HG03354 (cell line): ENCODE results near the gene TPCN1.

Source experiments
- ATAC-seq: cut with Tn5 transposase; IDR thresholded peaks from one replicate; pipeline ENCODE4 v1.9.1; 2021; ENCODE audit warnings: mild to moderate bottlenecking; ENCODE audit not compliant: unreplicated experiment, poor library complexity, severe bottlenecking

The TPCN1 gene

DNA sequence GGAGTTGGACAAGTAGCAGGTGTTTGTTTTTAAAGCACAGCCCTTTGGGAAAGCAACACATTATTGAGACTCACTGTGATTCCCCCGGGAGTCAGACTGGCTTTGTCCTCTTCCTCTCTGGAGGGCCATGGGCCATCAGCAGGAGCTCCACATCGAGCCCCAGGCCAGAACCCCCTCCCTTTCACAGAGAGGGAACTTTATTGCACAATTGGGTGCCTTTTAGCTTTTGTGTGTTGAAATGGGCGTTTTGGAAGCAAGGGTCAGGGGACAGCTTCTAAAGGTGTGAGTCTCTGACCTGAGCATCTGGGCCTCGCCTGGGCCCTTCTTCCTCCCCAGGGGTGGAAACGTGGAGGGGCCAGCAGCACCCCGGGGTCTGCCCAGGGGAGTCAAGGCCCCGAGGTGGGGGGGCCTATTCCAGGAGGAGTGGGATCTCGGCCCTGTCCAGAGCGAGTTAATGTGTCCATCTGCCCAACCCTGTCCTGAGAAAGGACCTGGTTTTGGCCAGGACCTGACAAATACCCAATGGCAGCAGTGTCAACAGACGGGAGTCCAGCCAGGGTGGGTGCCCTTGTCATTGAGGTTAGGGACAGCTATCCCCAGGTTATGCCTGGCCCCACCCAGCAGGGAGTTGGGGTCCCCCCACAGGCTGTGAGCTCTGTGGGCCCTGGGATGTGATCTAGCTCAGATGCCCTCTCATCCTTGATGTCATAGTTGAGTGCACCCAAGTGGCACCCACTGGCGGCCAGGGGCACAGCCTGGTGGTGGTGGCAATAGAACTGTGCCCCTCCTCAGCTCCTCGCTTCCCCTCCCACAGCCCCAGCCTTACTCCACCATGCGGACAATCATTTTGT, 76.6 kb downstream of the TPCN1 start:
- ATAC-seq: no peak

DNA sequence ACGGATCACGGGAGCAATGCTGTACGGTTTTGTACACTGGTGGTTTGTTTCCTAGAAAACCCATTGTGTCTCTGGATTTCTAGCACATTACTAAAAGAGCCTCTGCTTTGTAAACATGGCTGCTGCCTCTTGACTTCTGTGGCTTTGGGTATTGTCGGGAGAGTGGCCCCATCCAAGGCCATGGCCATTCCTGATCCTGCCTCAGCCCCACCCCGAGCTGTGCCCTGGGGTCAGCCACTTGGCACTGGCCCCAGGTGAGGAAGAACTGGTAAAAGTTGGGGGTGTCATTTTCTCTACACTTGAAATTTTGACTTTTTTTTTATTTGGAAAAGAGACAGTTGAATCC, 77.2 kb downstream of the TPCN1 start:
- no peak for ATAC-seq

DNA sequence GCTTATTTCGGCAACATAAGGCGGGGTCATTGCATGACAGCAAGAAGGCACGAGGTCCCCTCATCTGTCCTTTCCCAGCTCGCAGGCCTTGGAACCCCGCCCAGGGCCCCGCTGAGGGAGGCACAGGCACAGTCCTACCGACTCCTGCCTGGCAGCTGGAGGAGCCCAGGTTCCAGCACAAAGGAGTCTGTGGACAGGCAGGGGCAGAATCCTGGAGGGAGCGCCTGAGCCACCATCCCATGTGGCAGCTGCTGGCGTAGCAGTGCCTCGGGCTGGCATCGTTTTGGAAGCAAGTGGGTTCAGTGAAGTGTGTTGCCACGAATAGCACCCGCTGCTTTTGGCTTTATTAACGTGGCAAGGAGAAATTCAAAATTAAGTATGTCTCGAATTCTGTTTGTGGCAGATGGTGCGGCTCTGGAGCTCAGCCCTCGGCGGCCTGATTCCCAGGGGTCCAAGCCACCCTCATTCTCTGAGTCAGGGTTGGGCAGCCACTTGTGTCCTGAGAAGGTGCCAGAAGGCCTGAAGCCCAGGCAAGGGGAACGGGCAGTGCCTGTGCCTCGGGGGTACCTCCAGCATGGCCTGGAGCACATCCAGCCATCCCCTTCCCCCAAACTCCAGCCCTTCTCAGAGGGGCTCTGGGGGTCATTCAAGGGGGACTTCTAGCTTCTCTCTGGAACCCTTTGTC, 77.7 kb downstream of the TPCN1 start:
- ATAC-seq: no peak

DNA sequence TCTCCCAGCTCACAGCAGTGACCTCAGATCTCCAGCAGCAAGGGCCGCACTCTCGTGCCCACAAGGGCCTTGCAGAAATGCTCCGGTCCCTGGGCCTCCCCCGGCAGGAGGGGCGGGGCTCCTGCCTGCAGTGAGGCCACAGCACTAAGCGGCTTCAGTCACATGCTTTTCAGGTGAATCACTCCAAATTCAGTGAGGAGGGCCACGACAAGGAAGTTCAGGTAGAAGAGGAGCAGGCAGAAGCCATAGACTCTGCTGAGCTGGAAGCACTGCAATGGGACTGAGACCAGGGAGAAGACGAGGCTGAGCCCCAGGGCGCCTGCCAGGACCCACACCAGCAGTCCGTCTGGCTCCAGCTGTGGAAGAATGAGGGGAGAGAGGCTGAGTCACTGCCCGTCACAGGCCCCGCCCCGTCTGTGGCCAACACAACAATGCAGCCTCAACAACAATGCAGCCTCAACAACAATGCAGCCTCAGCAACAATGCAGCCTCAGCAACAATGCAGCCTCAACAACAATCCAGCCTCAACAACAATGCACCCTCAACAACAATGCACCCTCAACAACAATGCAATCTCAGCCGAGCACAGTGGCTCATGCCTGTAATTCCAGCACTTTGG, 78.5 kb downstream of the TPCN1 start:
- no peak for ATAC-seq

DNA sequence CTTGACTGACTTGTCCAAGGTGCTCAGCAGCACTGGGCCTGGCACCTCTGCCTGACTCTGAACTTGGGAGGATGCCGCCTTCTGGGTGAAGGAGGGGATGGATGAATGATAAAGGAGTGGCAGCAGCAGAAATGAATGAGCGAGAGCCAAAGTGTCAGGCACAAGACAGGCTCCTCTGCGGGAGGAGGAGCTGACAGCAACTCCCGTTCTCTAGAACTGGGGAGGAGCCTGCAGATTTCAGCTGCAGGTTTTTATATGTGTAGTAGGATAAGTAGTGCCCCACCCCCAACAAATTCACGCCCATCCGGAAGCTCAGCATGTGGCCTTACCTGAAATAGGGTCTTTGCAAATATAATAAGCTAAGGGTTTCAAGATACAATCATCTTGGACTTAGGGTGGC, 80.5 kb downstream of the TPCN1 start:
- no peak for ATAC-seq

DNA sequence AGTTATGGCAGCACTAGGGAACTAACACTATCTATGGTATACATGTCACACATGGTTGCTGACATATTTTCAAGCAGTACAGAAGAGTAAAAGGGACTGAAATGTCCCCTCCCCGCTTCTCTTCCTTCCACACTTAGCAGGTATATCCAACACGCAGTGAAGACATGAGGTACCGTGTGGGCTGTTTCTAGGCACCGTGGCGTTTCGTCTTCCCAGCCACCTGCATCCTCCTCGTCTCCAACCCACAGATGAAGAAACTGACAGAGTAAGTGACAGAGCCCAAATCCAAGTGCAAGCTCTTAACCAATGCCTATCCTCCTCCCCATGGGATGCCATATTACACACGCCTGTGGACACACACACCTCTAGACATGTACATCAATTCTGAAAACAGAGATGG, 81.2 kb downstream of the TPCN1 start:
- no peak for ATAC-seq

DNA sequence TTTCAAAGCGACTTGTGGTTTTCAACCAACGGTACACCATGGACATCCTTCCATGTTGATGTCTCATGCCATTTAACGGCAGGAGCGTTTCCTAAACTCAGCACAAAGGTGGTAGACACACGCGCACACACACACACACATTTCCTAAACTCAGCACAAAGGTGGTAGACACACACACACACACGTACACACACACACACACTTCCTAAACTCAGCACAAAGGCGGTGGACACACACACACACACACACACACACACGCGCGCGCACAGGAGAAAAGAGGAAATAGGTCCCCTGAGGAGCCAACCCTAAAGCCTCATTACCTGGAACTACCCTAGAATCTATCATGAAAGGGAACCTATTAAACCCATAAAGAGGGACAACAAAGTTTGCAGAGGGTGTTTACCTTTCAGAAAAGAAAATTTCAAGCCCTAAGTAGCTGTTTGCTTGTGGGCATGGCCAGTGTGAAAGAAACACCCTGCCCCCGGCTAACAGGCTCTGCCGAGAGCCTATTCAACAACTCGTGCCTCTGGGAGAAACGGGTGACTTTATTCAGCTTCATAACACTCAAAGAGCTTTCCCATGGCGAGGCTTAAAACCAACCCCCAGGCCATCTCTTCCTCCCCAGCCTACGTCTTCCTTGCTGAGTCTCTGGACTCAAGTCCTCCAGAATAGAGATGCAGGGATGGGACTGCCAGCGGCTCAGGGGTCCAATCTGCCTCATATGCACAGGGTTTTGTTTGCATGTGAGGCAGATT, 81.8 kb downstream of the TPCN1 start:
- no peak for ATAC-seq

DNA sequence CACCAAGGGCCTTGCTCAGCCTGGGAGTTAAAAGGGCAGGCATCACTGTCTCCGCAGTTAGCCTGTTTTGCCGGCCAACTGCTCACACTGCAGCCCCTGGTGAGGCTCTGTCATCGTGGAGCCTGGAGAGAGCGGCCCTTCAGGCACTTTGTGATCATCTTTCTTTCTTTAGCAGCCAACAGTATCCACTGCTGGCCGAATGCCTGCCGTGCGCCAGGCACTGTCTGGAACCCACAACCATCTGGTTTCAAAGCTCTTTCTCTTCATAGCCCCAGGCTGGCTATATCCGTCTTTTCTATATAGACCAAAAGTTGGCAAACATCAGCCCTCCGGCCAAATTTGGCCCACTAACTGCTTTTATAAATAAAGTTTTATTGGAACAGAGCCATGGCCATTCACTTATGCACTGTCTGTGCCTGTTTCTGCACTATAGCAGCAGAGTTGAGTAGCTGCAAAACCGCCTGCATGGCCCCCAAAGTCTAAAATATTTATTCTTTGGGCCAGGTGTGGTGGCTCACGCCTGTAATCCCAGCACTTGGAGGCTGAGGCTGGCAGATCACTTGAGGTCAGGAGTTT, 84.1 kb downstream of the TPCN1 start:
- no peak for ATAC-seq

DNA sequence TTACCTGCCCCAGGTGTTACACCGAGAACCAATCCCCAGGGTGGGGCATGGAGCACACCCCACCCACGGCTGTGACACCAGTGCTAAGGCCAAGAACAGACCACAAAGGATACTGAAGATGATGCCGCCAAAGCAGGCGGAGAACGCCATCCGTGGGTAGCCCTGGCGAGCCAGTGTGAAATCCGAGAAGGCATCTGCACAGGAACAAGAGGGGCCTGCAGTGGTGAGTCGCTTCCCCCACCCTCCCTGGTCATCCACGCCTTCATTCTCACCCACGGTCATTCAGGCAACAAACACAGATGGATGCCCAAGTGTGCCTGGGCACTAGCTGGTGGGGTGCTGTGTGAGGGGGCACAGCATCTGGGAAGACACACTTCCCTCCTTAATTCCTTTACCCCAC, 85.1 kb downstream of the TPCN1 start:
- ATAC-seq: no peak

DNA sequence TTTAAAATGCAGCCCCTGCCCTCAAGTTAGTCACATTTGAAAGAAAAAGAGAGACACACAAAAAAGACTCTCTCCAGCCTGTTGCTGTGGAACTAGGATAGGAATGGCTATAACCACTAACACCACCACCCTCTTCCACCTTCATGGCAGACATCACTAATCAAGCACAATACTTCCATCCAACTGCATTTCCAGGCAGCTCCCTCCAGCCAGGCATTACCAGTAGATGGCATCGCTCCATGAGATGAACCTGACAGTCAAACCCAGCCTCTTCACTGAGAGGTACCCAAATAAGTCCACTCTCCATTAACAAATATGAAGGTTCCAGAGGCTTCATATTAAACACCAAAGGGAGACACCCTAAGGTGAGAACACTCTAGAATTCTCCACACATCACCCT, 89.2 kb downstream of the TPCN1 start:
- no peak for ATAC-seq

DNA sequence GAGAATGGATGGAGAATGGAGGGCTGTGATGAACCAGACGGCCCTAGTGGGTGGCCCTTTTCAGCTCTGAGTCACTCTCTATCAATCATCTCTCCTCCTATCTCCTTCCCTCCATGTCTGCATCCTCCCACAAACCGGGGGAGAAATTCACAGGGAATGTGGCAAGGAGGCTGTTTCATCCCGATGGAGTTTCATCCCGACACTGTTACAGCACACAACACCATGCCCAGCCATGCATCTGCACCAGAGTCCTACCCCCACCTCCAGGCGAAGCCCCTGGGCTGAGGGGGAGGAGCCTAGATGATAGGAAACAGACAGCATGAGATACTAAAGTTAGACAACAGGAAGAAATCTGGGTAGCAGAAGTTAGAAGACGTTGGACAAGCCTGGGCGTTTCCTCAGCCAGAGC, 92.9 kb downstream of the TPCN1 start:
- no peak for ATAC-seq

DNA sequence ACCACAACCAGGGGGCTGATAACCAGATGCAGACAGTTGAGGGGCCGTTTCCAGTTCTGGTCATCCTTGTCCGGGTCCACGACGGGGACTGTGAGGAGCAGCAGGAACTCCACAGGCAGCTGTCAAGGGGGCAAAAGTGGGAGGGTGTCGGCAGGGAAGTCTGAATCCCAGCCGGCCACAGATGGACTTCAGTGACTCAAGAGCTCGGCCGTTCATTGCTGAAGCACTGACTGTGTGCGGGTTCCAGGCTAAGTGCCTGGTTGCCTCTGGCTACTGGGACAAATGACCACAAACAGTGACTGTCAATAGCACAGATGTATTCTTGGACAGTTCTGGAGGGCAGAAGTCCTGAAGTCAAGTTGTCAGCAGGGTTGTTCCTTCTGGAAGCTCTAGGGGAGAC, 94.1 kb downstream of the TPCN1 start:
- ATAC-seq: no peak

DNA sequence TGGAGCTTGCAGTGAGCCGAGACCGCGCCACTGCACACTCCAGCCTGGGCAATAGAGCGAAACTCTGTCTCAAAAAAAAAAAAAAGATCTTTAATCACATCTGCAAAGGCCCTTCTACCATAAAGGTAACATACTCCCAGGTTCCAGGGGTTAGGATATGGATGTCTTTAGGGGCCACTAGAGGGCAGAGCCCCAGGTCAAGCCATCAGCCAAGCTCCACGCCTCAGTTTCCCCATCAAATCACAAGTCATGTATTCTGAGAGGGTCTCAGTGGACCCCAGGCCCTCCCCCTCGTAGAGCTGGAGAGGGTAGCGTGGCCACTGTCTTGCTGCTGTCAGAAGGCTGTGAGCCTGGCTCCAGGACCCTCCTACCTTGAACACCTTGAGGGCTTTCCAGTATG, 94.9 kb downstream of the TPCN1 start:
- ATAC-seq: no peak

DNA sequence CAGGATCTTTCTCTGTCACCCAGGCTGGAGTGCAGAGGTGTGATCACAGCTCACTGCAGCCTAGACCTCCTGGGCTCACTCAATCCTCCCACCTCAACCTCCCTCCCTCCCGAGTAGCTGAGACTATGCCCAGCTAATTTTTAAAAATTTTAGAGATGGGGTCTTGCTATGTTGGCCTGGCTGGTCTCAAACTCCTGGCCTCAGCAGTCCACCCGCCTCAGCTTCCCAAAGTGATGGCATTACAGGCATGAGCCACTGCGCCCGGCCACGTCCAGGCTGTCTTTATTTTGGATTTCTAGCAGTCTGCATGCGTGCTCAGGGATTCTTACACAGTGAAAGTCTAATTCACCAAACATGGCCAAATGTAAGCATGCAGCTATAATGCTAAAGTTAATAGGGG, 95.9 kb downstream of the TPCN1 start:
- no peak for ATAC-seq

DNA sequence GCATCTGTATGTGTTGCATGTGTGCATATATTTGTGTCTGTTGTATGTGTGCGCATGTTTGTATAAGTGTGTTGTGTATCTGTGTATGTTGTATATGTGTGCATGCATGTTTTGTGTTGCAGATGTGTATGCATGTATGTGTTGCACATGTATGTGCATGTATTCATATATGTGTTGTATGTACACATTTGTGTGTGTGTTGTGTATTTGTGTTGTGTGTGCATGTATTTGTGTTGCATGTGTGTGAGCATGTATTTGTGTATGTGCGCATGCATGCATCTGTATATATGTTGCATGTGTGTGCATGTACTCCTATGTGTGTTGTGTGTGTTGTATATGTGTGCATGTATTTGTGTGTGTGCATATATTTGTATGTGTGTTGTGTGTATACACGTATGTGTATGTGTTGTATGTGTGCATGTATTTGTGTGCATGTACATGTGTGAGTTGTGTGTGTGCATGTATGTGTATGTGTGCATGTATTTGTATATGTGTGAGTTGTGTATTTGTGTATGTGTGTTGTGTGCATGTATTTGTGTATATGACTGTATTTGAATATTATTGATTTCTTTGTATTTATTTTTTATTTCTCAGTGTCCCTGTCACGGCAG, 96.9 kb downstream of the TPCN1 start:
- no peak for ATAC-seq

DNA sequence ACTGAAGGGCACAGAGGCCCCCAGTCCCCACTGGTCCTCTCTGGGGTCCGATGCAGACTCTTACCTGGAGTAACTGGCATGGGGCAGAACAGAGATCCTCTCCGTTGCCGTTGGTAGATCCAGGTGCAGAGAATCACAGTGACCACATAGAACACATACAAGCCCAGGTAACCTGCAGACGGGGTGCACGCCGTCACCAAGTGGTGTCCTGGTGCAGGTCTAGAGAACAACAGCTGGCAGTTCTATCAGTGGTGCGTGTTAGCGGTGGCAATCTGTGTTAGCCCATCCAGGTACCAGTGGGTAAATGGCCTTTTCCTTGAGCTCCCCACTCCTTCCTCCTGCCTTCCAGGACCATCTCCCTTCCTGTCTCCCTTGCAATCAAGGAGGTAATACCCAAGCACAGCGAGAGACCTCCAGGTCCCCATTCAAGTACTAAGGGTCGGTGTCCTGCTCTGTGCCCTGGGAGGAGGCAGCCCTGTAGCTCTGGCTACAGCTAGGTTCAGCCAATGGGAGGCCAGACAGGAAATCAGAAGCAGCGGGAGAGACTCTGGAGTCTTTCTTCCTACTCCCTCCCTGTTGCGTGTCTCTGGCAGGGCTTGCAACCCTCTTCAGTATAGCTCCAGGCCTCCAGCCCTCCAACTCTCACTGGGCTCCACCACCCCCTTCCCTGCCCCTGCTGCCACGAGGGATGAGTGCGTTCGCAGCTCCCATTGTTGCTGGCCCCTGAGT, 97.8 kb downstream of the TPCN1 start:
- no peak for ATAC-seq

DNA sequence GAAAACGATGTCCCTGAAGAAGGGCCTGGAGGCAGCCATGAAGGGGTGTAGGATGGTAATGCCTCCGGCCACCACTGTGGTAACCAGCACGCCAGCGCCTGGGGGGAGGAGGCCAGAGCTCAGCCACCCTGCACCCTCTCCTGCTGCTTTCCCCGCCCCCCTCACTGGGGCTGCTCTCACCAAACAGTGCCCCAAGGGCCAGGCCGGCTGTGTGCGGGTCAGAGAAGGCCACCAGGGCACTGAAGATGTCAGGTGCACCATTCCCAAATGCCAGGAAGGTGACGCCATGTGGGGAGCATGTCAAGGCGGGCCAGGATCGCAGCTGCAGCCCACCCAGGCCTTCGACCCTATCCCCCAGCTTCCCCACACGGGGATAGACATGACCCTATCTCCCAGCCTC, 99.1 kb downstream of the TPCN1 start:
- no peak for ATAC-seq

DNA sequence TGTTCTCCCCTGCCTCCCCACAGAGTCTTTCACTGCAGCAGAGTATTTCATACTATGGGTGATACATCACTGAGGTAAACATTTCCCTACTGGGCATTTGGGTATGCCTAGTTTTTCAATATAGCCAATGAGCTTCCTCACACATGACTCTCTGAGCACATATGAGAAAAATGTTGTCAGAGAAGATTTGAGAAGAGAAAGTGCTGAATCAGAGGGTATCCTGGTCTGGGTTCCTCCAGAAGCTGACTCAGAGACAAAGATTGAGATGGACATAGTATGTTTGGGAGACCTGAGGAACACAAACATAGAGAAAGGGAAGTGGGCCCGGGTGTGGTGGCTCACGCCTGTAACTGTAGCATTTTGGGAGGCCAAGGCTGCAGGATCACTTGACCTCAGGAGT, 101.1 kb downstream of the TPCN1 start:
- no peak for ATAC-seq

DNA sequence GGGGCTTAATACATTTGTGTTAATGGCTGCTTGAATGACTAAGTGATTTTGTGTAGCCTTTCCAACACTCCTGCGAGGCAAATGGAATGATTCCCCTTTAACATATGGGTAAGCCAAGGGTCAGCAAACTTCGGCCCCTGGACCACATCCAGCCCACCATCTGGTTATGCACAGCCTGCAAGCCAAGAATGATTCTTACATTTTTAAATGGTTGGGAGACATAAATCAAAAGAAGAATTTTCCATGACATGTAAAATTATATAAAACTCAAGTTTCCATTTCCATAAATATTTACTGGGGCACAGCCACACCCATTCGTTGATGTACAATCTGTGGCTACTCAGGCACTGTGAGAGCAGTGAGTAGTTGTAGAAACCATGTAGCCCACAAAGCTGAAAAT, 104.7 kb downstream of the TPCN1 start:
- ATAC-seq: no peak
